NCI-H526 (cell line): ENCODE measurements around the gene DUOXA1.
A peak's percentile ranks its signal among the peaks of the same experiment; 100 is the strongest.

Experiments
- DNase-seq, 2 experiments: peaks; one replicate each; lab custom pipeline; 2025; lab: John Stamatoyannopoulos, UW

The DUOXA1 gene

DNA sequence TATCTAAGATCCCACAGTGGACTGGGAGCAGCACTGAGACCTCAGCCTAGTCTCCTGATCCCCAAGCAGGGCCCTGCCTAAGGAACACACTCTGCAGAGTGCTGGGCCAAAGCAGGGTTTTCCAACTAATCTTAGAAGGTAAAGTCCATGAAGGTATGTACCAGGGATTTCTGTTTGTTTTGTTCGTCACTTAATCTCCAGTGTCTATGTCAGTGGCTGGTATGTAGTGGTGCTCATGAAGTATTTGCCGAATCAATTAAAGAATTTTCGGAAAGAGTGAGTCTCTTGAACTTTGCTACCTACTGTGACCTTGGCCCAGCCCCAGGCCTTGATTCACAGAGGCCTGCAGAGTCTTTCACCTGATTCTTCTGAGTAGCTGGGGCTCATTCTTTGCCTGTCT is 1.8 kb upstream of the DUOXA1 start:
- no peak for DNase-seq

DNA sequence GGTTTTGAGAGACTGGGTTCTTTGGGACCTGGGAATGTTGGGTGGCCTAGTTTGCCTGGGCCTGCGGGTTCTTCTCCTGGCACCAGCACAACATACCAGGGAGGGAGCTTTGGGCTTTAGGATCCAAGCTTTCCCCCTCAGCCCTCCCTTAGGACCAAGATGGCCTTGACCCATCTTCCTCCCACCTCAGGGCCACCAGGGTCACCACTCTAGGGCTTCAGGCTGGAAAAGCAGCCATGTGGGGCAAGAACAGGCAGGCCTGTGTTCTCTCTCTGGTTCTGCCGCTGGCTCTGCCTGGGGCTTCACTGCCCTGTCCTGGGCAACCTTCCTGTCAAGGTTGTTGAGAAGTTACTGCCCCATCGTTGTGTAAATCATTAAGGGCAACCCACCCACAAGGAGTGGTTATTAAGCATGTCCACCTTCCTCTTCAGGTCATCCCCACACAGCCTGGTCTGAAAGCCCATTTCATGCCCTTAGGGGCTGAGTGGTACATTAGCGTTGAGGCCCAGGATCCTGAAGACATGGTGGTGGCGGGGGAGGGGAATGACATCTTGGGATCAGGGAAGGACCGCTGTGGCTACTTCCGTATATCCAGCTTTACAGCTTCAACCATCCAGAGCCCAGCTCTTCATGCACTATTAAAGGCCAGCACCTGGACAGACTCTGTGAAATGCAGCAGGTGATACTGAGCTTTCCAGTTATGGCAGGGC is 767 bp upstream of the DUOXA1 start:
- no peak for DNase-seq

DNA sequence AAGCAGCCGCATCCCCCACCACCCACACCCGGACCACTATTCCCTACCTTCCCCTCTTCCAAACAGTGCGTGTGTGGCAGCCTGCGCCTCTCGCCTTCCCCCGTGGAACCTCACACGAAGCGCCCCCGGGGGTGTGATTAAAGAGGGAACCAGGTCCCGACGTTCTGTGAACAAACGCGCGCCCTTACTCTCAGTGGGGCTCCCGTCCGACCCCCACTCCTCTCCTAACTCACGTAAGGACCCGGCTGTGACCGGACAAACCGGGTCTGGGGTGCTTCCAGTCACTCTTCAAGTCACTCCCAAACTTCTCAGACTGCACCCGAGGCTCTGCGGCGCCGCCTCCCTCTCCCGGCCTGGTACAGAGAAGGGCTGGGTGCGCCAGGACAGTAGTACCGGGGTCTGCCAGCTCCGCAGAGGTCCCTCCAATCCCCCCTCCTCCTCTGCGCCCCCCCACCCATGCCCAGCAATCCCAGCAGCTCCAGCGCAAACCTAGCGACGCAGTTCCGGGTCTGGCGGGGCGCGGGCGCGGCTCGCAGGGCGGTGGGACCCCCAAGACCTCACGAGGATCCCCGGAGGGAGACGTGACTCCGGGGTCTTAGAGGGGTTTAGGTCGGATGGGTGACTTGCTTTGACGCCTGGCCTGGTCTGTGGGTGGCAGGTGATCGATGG is 574 bp downstream of the DUOXA1 start:
- DNase-seq, result no peak

DNA sequence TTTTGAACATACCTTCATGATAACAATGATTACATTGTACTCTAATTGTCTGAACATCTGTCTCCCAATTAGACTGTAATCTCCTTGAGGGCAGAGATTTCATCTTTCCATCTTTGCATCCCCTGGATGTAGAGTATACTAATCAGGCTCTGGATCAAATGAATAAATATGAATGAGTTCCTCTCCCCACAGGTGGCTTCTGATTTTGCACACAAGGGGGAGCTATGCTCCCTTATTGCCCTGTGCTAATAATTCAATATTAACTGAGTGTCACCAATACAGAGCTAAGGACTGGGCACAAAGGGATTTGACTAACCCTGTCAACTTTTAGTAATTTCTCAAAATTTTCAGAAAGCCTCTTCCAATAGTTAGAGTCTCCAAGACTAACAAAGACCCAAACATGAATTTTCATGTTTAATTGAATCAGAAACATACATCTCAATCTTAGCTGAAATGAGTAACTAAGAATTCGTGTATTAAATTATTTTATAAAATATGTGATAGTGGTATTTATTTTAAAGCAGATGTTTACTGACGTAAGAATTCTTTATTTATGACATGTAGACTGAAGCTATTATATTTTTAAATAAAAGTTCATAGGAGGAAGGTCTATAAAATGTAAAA is 3.0 kb downstream of the DUOXA1 start:
- peak; percentile 10 to 32 for DNase-seq

DNA sequence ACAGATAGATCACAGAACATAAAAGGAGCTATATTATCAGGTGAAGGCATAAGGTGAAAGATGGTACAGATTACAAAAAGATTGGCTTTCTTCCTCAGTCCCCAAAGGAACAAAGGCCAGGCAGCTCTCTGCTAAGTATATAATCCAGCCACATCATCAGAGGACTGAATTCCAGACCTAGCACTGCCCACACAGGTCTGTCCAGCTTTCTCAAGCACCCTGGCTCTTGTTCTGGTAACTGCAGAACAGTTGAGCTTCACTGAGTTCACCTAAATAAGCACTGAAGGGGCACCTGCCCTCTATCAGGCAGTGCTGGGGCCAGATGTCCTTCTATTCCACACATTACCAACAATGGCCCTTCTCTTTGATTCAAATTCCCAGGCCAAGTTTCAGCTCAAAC is 6.3 kb downstream of the DUOXA1 start:
- no peak for DNase-seq

DNA sequence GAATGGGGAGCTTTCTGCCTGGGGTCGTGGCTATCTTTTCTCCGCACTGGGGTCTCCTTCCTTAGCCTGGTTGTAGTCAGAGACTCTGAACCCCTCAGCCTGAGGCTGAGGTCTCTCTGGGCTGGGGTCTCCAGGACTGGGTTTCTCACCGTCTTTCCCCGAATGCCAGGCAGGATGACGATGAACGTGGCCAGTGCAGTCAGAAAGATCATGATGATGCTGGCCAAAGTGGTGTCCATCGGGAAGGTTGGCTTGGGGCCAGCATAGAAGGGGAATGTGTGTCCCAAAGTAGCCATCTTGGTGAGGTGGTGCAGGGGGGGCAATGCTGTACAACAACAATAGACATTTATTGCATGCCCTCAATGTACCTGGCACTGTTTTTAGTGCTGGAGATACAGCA is 7.0 kb downstream of the DUOXA1 start:
- DNase-seq, result no peak

DNA sequence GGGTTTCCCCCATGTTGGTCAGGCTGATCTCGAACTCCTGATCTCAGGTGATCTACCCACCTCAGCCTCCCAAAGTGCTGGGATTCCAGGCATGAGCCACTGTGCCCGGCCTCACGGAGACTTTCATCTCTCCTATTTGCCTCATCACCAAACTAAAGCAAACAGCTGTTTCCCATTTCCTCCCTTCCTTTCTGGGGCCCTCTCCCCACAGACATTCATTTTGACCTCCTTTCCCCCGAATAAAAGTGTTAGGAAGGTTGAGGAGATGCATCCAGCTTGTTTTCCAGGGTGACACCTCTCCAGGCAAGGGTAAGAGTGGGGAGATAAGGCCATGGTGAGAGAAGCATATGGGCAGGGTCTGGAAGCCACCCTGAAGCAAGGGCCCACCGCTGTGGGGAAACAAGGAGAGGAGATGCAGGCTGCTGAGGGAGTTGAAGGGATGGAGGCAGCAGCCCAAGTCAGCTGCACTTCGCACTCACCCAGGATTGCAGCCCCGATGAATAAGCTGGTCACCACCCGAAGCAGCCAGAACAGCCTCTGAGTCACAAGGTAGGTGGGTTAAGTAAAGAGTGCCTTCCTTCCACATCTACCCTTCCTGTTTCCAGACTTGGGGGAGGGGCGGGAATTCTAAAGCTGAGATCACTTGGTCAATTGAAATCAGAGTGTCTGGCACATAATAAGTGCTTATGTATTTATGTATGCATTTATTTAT is 7.8 kb downstream of the DUOXA1 start:
- no peak for DNase-seq

DNA sequence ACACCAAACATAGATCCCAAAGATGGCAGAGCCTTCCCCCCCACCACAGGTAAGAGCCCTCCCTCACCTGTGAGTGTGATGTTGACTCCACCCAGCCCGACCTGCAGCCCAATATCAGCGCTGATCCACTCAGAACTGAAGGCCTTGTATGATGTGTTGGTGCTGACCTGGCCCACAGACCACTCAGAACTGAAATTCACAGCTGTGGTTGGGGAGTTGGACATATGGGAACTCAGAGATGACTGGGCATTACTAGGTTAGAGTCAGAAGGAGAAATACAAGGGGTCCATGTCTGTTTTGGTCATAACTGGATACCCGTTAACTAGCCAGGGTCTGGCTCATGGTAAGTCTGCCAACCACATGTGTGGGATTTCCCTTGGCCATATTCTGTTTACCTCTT is 8.7 kb downstream of the DUOXA1 start:
- DNase-seq, result no peak

DNA sequence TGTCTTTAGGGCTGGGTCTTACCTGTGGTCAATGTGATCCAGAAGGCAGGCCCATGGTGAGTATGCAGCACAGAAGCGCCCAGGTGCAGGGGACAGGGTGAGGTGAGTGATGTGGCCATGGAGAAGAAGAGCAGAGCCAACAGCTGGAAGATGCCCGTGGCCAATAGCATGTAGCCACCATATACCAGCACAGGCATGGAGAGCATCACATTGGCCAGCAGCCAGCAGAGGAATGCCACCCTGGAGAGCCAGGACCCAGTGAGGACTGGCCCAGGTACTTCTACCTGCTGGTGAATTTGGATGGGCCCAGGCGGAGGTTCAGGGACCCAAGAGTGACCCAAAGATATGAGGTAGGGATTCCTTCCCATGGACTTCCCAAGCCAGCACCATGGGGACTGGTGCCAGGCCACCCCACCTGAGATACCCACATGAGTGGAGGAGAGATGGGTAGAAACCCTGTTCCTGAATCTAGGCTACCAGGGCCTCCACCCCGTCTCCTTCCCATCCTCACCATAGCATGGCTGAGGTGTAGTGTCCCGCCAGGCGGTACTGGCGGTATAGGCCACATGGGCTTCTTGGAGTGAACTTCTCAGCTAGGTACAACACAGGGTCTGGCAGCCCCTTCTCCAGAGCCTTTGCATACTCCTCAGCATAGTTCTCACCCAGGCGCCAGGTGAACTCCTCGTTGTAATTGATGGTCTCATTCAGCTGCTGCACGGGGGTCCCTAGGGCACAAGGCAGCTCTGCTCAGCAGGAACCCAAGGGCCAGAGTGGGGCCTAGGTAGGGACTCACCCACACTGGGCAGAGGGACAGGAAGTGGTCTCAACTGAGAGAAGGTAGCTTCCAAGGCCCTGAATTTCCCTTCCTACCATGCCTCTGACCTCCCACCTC is 9.4 kb downstream of the DUOXA1 start:
- no peak for DNase-seq

DNA sequence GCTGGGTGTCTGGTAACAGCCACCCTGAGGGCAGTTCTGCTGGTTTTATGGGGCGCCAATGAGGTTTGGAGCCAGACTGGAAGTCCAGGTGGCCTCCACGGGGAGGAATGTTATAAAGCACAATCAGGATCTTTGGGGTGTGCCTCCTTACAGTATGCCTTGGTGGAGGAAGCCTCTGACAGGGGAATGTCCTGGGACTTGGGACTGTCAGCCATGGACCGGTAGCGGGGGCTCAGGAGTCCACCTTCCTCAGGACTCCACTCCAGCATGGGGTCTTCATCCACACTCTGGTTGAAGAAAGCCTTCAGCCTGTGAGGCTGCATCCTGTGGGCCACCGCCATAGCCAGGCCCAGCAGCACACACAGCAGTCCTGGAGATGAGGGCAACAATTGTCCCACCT is 10.7 kb downstream of the DUOXA1 start:
- no peak for DNase-seq

DNA sequence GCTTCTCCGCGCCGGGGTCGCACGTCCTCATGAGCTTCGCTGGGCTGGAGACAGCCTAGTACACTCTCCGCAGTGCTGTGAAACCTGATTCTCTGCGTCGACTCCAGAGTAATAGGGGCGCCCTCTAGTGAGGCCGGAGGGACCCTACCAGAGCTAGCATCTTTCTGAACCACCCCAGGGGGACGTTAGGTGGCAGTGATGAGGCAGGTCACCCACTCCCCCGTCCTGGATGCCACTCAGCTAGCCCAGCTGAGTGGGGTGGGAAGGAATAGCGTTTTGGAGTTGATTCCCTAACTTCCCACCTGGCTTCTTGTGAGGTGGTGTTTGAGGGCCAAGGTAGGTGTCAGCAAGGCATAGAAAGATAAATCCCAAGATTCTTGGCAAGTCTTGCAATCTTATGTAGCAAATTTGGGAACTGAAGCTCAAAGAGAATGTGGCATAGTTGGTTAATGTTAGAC is 11.5 kb downstream of the DUOXA1 start:
- DNase-seq, result peak; percentile 88 to 95

DNA sequence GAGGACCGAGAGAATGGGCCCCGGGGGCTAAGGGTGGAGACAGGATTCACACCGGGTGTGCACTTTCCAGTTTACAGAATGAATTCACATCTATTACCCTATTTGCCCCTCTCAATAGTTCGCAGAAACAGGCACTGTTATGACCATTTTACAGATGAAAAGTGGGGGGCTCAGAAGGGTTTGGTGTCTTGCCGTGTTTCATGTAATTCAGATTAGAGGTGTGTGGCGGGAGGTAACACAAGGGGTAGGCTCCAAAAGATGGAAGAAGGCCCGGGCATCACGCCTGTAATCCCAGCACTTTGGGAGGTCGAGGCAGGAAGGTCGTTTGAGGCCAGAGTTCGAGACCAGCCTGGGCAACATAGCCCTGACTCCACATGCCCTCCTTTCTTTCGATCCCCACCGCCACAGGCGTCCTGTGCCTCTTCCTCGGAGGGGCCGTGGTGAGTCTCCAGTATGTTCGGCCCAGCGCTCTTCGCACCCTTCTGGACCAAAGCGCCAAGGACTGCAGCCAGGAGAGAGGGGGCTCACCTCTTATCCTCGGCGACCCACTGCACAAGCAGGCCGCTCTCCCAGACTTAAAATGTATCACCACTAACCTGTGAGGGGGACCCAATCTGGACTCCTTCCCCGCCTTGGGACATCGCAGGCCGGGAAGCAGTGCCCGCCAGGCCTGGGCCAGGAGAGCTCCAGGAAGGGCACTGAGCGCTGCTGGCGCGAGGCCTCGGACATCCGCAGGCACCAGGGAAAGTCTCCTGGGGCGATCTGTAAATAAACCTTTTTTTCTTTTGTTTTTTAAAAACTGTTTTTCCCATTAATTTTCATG is 12.2 kb downstream of the DUOXA1 start:
- no peak for DNase-seq

DNA sequence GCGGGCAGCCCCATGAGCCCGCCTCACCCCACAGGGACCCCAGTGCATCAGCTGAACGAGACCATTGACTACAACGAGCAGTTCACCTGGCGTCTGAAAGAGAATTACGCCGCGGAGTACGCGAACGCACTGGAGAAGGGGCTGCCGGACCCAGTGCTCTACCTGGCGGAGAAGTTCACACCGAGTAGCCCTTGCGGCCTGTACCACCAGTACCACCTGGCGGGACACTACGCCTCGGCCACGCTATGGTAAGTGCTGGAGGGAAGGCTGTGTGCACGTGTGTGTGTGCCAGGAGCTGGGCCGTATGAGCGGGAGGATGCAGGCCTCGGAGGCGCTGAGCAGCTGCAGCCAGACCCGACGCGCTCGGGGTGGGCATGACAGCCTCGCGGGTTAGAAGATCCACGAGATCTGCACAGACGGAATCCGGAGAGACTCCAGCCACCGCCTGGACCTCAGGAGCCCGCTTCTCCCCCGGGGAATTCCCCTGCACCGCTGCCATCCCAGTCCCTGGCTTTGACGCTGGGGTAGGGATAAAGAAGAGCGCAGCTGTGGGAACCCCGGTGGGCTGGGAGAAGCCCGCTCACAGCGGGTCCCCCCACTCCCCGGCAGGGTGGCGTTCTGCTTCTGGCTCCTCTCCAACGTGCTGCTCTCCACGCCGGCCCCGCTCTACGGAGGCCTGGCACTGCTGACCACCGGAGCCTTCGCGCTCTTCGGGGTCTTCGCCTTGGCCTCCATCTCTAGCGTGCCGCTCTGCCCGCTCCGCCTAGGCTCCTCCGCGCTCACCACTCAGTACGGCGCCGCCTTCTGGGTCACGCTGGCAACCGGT is 13.0 kb downstream of the DUOXA1 start:
- no peak for DNase-seq

DNA sequence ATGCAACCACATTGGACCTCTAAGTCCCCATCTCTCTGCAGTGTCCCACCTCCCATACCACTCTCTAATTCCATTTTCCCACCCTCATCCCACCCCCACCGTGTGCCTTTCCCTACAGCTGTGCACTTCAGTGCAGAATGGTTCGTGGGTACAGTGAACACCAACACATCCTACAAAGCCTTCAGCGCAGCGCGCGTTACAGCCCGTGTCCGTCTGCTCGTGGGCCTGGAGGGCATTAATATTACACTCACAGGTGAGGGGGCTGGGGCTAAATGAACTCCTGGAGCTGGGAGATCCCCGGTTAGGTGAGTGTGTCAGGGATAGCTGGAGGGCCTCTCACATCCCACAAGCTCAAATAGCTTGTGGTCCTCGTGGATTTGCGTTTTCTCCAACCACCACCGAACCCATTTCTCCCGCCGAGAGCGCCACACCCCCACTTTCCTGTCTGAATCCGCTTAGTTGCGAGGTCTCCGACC is 13.6 kb downstream of the DUOXA1 start:
- no peak for DNase-seq

DNA sequence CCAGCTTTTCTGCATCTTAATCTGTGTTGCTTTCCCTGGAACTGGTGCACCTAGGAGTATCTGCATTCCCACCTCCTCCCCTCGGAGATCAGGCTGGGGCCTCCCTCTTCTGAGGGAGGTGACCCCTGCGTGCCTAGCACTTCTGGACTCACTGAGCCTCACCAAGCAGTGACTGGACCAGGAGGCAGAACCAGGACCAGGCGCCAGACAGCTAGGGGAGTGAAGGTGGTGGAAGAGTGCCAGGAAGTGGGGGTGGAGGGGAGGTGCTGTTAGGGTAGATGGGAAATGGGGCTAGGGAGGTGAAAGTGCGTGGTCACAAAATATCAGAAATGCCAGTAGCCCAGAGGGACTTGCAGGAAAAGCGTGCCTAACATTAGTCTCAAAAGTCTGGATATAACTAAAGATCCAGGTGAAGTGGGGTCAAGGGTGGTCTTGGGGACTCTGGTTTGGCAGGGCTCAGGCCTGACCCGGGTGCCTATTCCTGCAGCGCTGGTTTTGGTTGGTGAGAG is 14.3 kb downstream of the DUOXA1 start:
- DNase-seq, result no peak

DNA sequence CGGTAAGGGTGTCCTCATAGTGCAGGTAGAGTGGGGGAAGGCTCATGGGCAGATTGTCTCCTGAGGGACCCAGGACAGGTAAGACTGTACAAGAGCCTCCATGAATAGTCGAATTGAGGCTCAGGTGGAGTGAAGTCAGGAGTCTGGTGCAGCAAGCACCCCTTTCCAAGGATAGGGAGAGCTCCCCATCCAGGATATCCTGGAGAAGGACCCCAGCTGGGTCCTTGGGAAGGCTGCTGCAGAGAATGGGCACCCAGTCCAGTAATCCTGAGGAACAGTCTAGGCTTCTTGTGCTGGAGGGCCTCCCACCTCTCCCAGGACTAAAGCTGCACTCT is 15.0 kb downstream of the DUOXA1 start:
- no peak for DNase-seq

DNA sequence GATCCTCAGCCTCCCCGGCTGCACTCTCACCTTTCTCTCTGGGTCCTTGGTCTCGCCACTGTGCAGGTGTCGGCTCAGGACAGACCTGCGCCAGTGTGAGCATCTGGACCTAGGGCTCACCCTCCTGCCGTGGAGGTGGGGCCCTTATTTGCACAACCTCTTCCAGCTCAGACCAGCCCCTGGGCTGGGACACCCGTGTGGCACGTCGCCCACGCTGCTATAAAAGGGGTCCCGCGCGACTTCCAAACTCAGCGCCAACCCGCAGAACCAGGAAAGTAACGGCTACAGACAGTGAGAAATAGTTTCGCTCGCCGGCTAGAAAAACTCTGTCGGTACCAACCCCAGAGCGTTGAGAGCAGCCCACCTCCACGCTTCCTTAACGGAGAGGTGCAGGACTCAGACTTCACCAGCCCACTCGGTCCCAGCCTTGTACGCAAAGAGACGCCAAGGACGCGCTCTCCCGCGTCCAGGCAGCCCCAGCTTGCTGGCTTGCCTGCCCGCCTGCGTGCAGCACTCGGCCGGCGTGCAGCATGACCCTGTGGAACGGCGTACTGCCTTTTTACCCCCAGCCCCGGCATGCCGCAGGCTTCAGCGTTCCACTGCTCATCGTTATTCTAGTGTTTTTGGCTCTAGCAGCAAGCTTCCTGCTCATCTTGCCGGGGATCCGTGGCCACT is 15.5 kb downstream of the DUOXA1 start, which contains the start of the genes DUOX2 and DUOXA2:
Gene DUOX2 (minus strand): TSS at position 97 of the 675 bp plus-strand sequence. CDS start 761 bp downstream, outside the sequence.
Gene DUOXA2 (plus strand): TSS at position 251 of the 675 bp plus-strand sequence. CDS start 280 bp downstream, at position 531.
- DNase-seq, result peak in 1 of 2 experiments; percentile 43

DNA sequence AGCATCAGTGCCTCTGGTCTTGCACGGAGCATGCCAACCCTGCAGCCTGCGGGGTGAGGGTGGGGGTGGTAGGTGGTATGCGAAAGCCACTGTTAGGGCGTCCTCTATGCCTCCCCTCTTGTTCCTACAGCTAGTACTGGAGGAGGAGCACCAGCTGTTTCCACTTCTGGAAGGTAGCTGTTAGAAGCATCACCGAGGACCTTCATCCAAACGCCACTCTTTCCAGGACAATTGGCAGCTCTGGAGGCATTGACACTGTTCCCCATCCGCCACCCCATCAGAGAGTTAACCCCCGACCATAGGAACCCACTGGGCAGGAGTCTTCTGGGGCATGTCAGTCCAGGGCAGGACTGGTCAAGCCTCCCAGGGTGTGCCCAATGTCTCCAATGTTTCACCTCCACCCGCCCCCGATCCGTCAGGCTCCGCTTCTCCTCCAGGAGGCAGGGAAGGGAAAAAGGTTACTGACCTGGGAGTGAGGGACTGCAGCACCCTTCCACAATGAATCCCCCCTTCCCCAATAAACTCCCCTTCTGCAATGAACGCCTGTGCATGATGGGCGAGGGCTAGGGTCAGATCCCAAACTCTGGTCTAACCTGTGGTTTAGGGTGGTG is 16.2 kb downstream of the DUOXA1 start:
- no peak for DNase-seq
